Liver (tissue), 3 donors: ENCODE measurements around the gene HOXB4.

Source experiments
- ATF3 ChIP-seq: IDR thresholded peaks from 2 replicates; pipeline ENCODE4 v1.6.1; 2016; ENCODE audit warnings: antibody characterized with exemption
- CTCF ChIP-seq: fragments of 150-350 bp; IDR thresholded peaks from 2 replicates; pipeline ENCODE4 v1.5.1; 2017; ENCODE audit warnings: improper control_type of control experiment, low read depth, low read length; ENCODE audit not compliant: missing input control
- FOXA2 ChIP-seq: IDR thresholded peaks from 2 replicates; pipeline ENCODE4 v1.6.1; 2016; ENCODE audit warnings: antibody characterized with exemption
- HNF4A ChIP-seq, 2 donors: conservative IDR thresholded peaks; 2 replicates each; pipeline ENCODE4 v1.6.1; 2016; ENCODE audit warnings: antibody characterized with exemption in 2 of 2, mild to moderate bottlenecking in 2 of 2
- JUND ChIP-seq, 2 donors: IDR thresholded peaks; 2 replicates each; pipeline ENCODE4 v1.6.1; 2016; ENCODE audit warnings: antibody characterized with exemption in 2 of 2
- MAX ChIP-seq: IDR thresholded peaks from 2 replicates; pipeline ENCODE4 v1.6.1; 2016; ENCODE audit warnings: antibody characterized with exemption
- RAD21 ChIP-seq, 2 donors: IDR thresholded peaks; 2 replicates each; pipeline ENCODE4 v1.6.1; 2016; ENCODE audit warnings: antibody characterized with exemption in 2 of 2, mild to moderate bottlenecking in 2 of 2
- REST ChIP-seq: IDR thresholded peaks from 2 replicates; pipeline ENCODE4 v1.6.1; 2016; ENCODE audit warnings: antibody characterized with exemption, mild to moderate bottlenecking
- TAF1 ChIP-seq: conservative IDR thresholded peaks from 2 replicates; pipeline ENCODE4 v1.6.1; 2016; ENCODE audit warnings: antibody characterized with exemption, mild to moderate bottlenecking
- ZBTB33 ChIP-seq: IDR thresholded peaks from 2 replicates; pipeline ENCODE4 v1.6.1; 2016; ENCODE audit warnings: antibody characterized with exemption
- donor health status: healthy.
- donor health status: healthy.

- TF ChIP-seq FOXA2 (no peak), CTCF (no peak), TAF1 (no peak), HNF4A (conservative IDR thresholded peaks at IDR 0.05) (no peak), ATF3 (no peak), RAD21 (IDR thresholded peaks at IDR 0.05) (no peak), ZBTB33 (no peak), MAX (no peak), REST (no peak), JUND (IDR thresholded peaks at IDR 0.05) (no peak)
Measured at GRCh38 chr17:48627118-48627597, 49.0 kb upstream of the HOXB4 start.
